Stimulated activated CD4-positive, alpha-beta T cell treated with anti-CD3 and anti-CD28 coated beads, Interleukin-15, amount 100 ng/mL, for 48 hours (primary cell): Measurements from ENCODE around the gene SPCS1.
"Not testable (repeated sequence)": the region's sequence is repeated elsewhere in the genome, so short reads cannot be mapped to it uniquely, and the experiment has no call there.

Experiments
- DNase-seq, 2 donors: peaks; one replicate each; pipeline ENCODE4 v3.0.0-alpha.2; 2020; ENCODE audit warnings: low read depth in 2 of 2

Gene SPCS1

DNA sequence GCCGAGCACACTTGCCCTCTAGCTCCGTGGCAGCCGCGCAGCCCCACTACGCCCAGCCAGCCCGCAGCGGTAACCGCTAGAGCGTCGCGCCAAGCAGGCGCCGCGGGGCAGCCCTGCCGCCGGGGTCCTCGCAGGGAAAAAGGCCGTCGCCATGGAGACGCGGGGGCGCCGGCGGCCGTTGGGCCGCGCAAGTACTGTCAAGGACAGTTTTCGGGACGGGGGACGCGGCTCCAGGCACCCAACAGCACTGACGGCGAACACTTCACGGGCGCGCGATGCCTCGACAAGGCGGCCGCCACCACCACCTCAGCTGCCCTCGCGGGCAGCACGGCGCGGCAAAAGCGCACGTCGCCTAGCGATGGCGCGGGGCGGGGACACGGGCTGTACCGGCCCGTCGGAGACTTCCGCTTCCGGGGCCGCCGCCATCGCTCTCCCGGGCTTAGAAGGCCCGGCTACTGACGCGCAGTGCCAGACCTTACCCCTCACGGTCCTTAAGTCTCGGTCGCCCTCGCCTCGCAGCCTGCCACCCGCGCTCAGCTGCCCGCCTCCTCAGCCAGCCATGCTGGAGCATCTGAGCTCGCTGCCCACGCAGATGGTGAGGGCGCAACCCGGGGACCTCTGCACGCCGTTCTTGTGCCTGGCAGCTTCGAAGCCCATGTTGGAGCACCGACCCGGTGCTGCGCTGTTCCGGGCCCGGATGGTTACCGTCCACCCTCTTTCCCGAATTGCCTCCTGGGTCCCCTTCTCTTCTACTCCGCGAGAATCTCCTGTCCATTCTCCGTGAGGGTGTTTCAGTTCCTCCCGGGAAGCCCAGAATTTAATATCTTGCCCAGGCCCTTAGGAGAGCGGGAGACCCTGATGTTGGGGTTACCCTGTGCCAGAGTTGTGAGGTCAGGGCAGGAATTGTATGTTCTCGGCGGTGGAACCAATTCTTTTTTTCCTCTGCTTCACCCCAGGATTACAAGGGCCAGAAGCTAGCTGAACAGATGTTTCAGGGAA is at the start of gene SPCS1, which contains the start of gene GLT8D1:
TSS of gene SPCS1 (plus strand) at position 419 of the 999 bp plus-strand sequence. CDS start at position 560, 141 bp downstream.
TSS of gene GLT8D1 (minus strand) at position 104 of the 999 bp plus-strand sequence. CDS start 5,331 bp downstream, outside the sequence.
- peak; percentile 74 to 81 for DNase-seq

DNA sequence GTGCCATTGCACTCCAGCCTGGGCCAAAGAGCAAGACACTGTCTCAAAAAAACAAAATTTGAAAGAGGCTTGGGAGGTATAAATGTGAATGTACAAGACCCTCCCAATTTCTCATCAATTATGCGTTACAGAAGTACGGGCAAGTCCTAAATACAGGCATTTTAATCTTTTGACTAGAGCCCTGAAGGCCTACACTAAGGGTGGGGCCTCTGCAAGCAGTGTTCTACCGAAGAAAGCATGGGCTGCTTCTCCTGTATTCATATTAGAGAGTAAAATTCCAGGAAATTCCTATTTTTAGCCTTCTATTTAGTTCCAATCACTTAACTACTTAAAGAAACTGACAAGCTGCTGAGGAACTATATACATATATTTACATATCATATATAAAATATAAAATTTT is 45.9 kb upstream of the SPCS1 start:
- DNase-seq = no peak

- no peak for DNase-seq
Measured at GRCh38 chr3:52663098-52663497, 42.8 kb upstream of the SPCS1 start.

DNA sequence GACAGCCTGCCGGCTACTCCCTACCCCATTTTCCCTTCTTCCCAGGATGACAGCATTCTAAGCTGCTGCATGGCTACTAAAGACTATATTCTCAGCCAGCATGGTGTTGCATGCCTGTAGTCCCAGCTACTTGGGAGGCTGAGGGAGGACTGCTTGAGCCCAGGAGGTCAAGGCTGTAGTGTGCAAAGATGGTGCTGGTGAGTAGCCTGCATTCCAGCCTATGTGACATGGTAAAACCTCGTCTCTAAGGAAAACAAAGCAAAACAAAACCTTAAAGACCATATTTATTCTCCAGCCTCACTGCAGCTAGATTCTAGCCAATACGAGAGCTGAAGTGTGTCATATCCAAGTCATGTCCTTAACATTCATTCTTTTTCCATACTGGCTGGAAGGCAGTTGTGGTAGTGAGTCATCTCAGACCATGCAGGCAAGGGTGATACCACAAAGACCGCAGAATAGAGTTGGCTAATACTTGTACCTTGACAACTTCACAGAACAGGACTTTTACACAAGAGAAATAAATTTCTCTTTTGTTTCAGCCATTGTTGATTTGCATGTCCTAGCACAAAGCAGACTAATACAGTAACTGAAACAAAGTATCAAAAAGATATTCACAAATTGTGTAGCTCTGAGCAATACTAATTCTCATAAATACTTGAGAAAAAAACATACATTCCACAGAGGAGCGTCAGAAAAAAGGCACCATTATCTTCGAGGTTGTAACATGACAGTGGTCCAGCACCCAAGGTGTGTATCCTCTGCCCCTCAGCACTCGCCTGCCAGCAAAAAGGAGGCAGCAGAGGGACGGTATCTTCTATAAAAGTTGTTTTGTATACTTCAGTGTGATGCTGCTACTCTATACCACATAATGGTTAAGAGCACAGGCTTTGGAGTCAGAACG is 35.0 kb upstream of the SPCS1 start:
- DNase-seq = peak; percentile 22 to 47

DNA sequence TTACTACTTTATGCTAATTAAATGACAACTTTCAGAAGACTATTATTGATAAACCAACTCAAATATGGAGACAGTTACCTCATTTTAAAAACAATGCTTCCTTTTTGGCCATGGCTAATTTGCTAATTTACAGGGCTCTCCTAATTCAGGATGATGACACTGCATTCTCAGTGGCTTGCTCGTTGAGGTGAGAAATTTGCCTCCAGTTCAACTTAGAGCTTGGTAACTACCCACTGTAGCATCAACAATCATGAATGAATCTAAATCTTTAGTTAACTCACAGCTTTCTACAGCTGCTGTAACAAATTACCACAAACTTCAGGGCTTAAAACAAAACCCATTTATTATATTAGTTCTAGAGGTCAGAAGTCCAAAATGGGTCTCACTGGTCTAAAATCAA is 34.2 kb upstream of the SPCS1 start:
- no peak for DNase-seq

- DNase-seq = not testable (repeated sequence)
Measured at GRCh38 chr3:52676201-52676600, 29.7 kb upstream of the SPCS1 start.

GRCh38 chr3:52678265-52679198 is 27.4 kb upstream of the SPCS1 start:
- no peak for DNase-seq

DNA sequence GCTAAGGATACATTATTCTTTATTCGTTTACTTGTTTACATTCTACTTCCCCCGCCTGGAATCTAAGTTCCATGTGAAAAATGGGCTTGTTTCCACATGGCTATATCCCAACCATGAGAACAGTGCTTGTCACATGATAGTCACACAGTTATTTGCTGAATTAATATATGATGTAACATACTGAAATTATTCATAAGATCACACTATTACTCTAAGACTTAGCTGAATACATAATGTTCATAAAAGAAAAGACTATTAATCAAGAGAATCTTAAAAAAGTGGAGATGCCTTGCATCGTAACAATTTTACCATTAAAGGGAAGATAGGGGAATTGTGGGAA is 26.7 kb upstream of the SPCS1 start:
- no peak for DNase-seq

GRCh38 chr3:52679811-52680210 is 26.1 kb upstream of the SPCS1 start:
- DNase-seq = no peak

GRCh38 chr3:52681596-52681995 is 24.3 kb upstream of the SPCS1 start:
- DNase-seq = no peak

DNA sequence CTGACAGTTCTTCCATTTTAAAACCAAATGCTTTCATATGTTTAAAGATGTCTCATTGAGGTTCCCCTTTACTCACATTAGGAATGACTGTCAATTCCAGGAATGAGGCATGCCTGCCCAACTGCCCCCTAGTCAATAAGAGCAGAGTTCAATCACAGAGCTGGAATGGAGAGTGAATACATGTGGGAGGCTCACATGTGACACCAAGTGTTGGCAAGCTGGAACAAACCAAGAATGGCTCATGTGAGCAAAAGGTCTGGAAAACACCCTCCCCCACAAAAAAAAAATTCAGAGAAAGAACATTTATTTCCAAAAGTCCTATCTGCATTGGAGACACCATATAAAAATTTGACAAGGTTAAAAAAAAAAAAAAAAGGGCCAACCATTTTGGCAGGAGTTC is 23.9 kb upstream of the SPCS1 start:
- DNase-seq = peak in 1 of 2 donors; percentile 36

DNA sequence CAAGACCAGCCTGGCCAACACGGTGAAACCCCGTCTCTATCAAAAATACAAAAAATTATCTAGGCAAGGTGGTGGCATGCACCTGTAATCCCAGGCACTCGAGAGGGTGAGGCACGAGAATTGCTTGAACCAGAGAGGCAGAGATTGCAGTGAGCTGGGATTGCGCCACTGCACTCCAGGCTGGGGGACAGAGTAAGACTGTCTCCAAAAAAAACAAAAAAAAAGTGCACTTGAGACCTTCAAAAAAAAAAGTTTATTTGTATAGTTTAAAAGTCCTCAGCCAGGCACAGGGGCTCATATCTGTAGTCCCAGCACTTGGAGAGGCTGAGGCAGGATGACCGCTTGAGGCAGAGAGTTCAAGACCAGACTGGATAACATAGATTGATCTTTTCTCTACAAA is 22.3 kb upstream of the SPCS1 start:
- DNase-seq = no peak

- DNase-seq = no peak
Measured at GRCh38 chr3:52684184-52684583, 21.7 kb upstream of the SPCS1 start.

- DNase-seq = peak; percentile 74 to 83
Measured at GRCh38 chr3:52685285-52685708, 20.6 kb upstream of the SPCS1 start.

GRCh38 chr3:52685709-52686691 is 19.9 kb upstream of the SPCS1 start, which contains the start of the genes GNL3 and PBRM1:
Gene GNL3 (plus strand): TSS chr3:52686032. CDS start chr3:52686093, 61 bp downstream.
Gene PBRM1 (minus strand): TSS chr3:52685913.
- DNase-seq = peak; percentile 87 to 93

- no peak for DNase-seq
Measured at GRCh38 chr3:52688266-52688665, 17.6 kb upstream of the SPCS1 start.

DNA sequence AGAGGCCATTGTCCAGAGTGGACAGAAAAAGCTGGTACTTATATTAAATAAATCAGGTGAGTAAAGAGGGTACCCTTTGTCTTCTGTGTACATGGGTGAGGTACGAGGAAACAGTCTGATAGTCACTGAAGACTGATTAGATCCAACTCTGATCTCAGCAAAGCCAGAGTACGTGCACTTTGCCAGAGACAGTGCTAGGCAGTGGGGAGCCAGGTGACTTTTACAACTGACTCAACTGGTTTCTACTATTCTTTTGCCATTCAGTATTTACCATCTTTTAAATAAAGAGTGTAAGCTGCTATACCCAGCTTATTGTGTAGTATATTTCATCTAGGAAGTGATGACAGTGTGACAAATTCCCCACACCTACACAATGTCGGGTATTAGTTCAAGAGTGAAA is 16.8 kb upstream of the SPCS1 start:
- DNase-seq = no peak

DNA sequence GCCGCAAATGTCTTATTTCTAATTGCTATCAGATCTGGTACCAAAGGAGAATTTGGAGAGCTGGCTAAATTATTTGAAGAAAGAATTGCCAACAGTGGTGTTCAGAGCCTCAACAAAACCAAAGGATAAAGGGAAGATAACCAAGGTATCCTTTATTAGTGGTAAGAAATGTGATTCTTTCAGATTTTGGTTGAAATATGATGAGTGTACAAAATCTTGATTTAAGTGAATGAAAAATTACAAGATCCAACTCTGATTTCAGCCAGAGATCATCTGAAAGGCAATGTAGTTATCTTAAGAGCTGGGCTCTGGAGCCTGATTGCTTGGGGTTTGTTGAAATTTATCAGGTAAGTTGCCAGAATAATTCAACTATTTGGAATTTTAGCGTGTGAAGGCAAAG is 15.3 kb upstream of the SPCS1 start:
- no peak for DNase-seq

- no peak for DNase-seq
Measured at GRCh38 chr3:52693071-52693470, 12.8 kb upstream of the SPCS1 start.
